Esophagus (tissue), 2 donors: ENCODE results near the gene TNFRSF12A. TPM values are rescaled to one million over a fixed set of nuclear protein-coding genes. Genes with fewer than 3 reads are reported as not detected.
"Not testable (repeated sequence)": the region's sequence is repeated elsewhere in the genome, so short reads cannot be mapped to it uniquely, and the experiment has no call there.

Experiments
- H3K27ac ChIP-seq, 2 donors: one replicate each; pipeline ENCODE4 v1.5.1; 2013; ENCODE audit warnings: low read depth in 2 of 2, mild to moderate bottlenecking in 2 of 2, inconsistent platforms in 1 of 2, low read length in 1 of 2, moderate library complexity in 1 of 2
- H3K27me3 ChIP-seq, 2 donors: one replicate each; pipeline ENCODE4 v1.6.1; 2013; ENCODE audit warnings: low read length in 2 of 2, control low read depth in 1 of 2, mild to moderate bottlenecking in 1 of 2; ENCODE audit not compliant: insufficient read depth in 2 of 2, control insufficient read depth in 1 of 2
- H3K36me3 ChIP-seq, 2 donors: one replicate each; pipeline ENCODE4 v1.6.1; 2013; ENCODE audit warnings: low read length in 1 of 2; ENCODE audit not compliant: control insufficient read depth in 2 of 2, insufficient read depth in 2 of 2
- H3K4me1 ChIP-seq, 2 donors: one replicate each; pipeline ENCODE4 v1.6.1; 2013; ENCODE audit warnings: low read length in 1 of 2; ENCODE audit not compliant: control insufficient read depth in 2 of 2, insufficient read depth in 2 of 2
- H3K4me3 ChIP-seq, 2 donors: one replicate each; pipeline ENCODE4 v1.5.1; 2013; ENCODE audit warnings: low read length in 2 of 2, mild to moderate bottlenecking in 2 of 2, low read depth in 1 of 2, moderate library complexity in 1 of 2
- H3K9me3 ChIP-seq, 2 donors: one replicate each; pipeline ENCODE4 v1.6.1; 2013; ENCODE audit warnings: mild to moderate bottlenecking in 2 of 2, low read depth in 1 of 2, low read length in 1 of 2, moderate library complexity in 1 of 2; ENCODE audit not compliant: control insufficient read depth in 2 of 2, insufficient read depth in 1 of 2
- WGBS, 2 donors: extraction: QIAGEN DNeasy Blood & Tissue Kit; methylation state at CpG; one replicate each; pipeline ENCODE4 v1.1.7; 2013; 5-methylcytosine and 5-hydroxymethylcytosine counted together
- polyA plus RNA-seq, 2 donors: library from polyadenylated mRNA; stranded (reverse); fragments of 200-250 nt; gene quantifications; one replicate each; pipeline ENCODE4 v1.2.3, GENCODE V29; 2013
- donor health status: healthy with polysubstance abuse.
- donor health status: Bipolar disorder and iron deficiency.

Gene TNFRSF12A
- polyA plus RNA-seq, 2 donors, result 16.6 to 21.1 TPM

GRCh38 chr16:3053330-3053710, 33.2 kb downstream of the TNFRSF12A start:
- not testable (repeated sequence) for H3K4me1 ChIP-seq, H3K27me3 ChIP-seq, H3K4me3 ChIP-seq, H3K27ac ChIP-seq, H3K36me3 ChIP-seq, H3K9me3 ChIP-seq
- 85 to 86% methylated on average over 11 to 13 of the region's 13 CpGs for WGBS, 2 donors

- no peak overlapping the region for H3K27ac ChIP-seq
- H3K27me3 ChIP-seq, result no peaks in the 10 kb centered on the region
- no peaks in the 10 kb centered on the region for H3K9me3 ChIP-seq
- 75 to 76% methylated on average over 17 of the region's 17 CpGs for WGBS, 2 donors
- H3K4me3 ChIP-seq, result no peak overlapping the region
- H3K36me3 ChIP-seq, result peaks cover 0 to 5% of the 10 kb centered on the region in 2 donors
- H3K4me1 ChIP-seq, result peaks cover 6 to 13% of the 10 kb centered on the region in 2 donors
Measured at GRCh38 chr16:3054965-3055733, 35.0 kb downstream of the TNFRSF12A start.

GRCh38 chr16:3055734-3056115, 35.6 kb downstream of the TNFRSF12A start:
- H3K9me3 ChIP-seq, H3K4me3 ChIP-seq, H3K27me3 ChIP-seq, H3K36me3 ChIP-seq, H3K27ac ChIP-seq: not testable (repeated sequence)
- WGBS, 2 donors, result 69 to 71% methylated on average over 9 of the region's 9 CpGs
- peaks cover 6 to 13% of the 10 kb centered on the region in 2 donors for H3K4me1 ChIP-seq

GRCh38 chr16:3056336-3057180, 36.4 kb downstream of the TNFRSF12A start:
- Histone ChIP-seq H3K27me3 (no peaks in the 10 kb centered on the region), H3K27ac (no peak overlapping the region), H3K4me3 (no peak overlapping the region), H3K9me3 (no peaks in the 10 kb centered on the region), H3K36me3 (peaks cover 0 to 5% of the 10 kb centered on the region in 2 donors), H3K4me1 (peaks cover 6 to 13% of the 10 kb centered on the region in 2 donors)
- WGBS, 2 donors, result 83 to 85% methylated on average over 19 of the region's 19 CpGs

- peaks cover 6 to 13% of the 10 kb centered on the region in 2 donors for H3K4me1 ChIP-seq
- no peaks in the 10 kb centered on the region for H3K9me3 ChIP-seq
- H3K27me3 ChIP-seq, result no peaks in the 10 kb centered on the region
- peak overlapping the region in 1 of 2 donors; percentile 66 for H3K4me3 ChIP-seq
- WGBS, 2 donors, result 89 to 90% methylated on average over 22 of the region's 22 CpGs
- no peak overlapping the region for H3K27ac ChIP-seq
- peaks cover 0 to 5% of the 10 kb centered on the region in 2 donors for H3K36me3 ChIP-seq
Measured at GRCh38 chr16:3057181-3058138, 37.3 kb downstream of the TNFRSF12A start.

- 7 to 9% methylated on average over 68 to 77 of the region's 77 CpGs for WGBS, 2 donors
- Histone ChIP-seq H3K9me3 (no peaks in the 10 kb centered on the region), H3K36me3 (peaks cover 0 to 5% of the 10 kb centered on the region in 2 donors), H3K4me1 (peaks cover 6 to 13% of the 10 kb centered on the region in 2 donors), H3K27ac (peak overlapping the region in 1 of 2 donors; percentile 73), H3K4me3 (peak overlapping the region; percentile 66 to 77), H3K27me3 (no peaks in the 10 kb centered on the region)
Measured at GRCh38 chr16:3058139-3059030, 38.2 kb downstream of the TNFRSF12A start.

GRCh38 chr16:3059041-3059722, 39.0 kb downstream of the TNFRSF12A start:
- no peaks in the 10 kb centered on the region for H3K9me3 ChIP-seq
- H3K4me1 ChIP-seq, result peaks cover 6 to 13% of the 10 kb centered on the region in 2 donors
- H3K27ac ChIP-seq, result peak overlapping the region; percentile 63 to 73
- H3K27me3 ChIP-seq, result no peaks in the 10 kb centered on the region
- peak overlapping the region; percentile 66 to 77 for H3K4me3 ChIP-seq
- H3K36me3 ChIP-seq, result peaks cover 0 to under 1% of the 10 kb centered on the region in 2 donors
- 0 to 1% methylated on average over 50 to 67 of the region's 67 CpGs for WGBS, 2 donors

GRCh38 chr16:3059723-3060242, 39.6 kb downstream of the TNFRSF12A start:
- peak overlapping the region; percentile 58 to 66 for H3K27ac ChIP-seq
- no peaks in the 10 kb centered on the region for H3K27me3 ChIP-seq
- peak overlapping the region; percentile 66 to 77 for H3K4me3 ChIP-seq
- WGBS, 2 donors, result 56 to 58% methylated on average over 9 of the region's 9 CpGs
- peaks cover 9 to 12% of the 10 kb centered on the region in 2 donors for H3K4me1 ChIP-seq
- H3K9me3 ChIP-seq, result no peaks in the 10 kb centered on the region
- no peaks in the 10 kb centered on the region for H3K36me3 ChIP-seq
